Sigmoid colon (tissue), 4 donors: ENCODE measurements around the gene MUC3A.

Source experiments
- CTCF ChIP-seq, 4 experiments: fragments of 450-650 bp in 3 of 4; fragments of 200-600 bp in 1 of 4; IDR thresholded peaks; one replicate each; pipeline ENCODE4 v1.5.1; 2016 to 2019; ENCODE audit warnings: antibody characterized with exemption in 4 of 4, mild to moderate bottlenecking in 3 of 4, moderate library complexity in 2 of 4
- POLR2A ChIP-seq, 2 donors: fragments of 450-650 bp; IDR thresholded peaks; one replicate each; pipeline ENCODE4 v1.6.1; 2016; ENCODE audit warnings: antibody characterized with exemption in 2 of 2, mild to moderate bottlenecking in 2 of 2, moderate library complexity in 2 of 2
- POLR2AphosphoS5 ChIP-seq, 4 donors: sonication (generic); formaldehyde crosslinking; IDR thresholded peaks; one replicate each; pipeline ENCODE4 v1.6.1; 2017; ENCODE audit warnings: antibody characterized with exemption in 4 of 4

- TF ChIP-seq POLR2AphosphoS5 (IDR thresholded peaks at IDR 0.05), result no peak
- TF ChIP-seq CTCF (IDR thresholded peaks at IDR 0.05), result no peak
- TF ChIP-seq POLR2A (IDR thresholded peaks at IDR 0.05), result peak in 1 of 2 donors; percentile 16
Measured at GRCh38 chr7:100949227-100949932, at the start of gene MUC3A.
